Neural cell (in vitro differentiated cells): ENCODE measurements around the gene AVPR1B.

Experiments
- EP300 ChIP-seq: fragments of 450-650 bp; conservative IDR thresholded peaks from 2 replicates; pipeline ENCODE4 v1.6.1; 2014; ENCODE audit warnings: antibody characterized with exemption, mild to moderate bottlenecking, moderate library complexity; ENCODE audit not compliant: poor library complexity, severe bottlenecking
- EZH2 ChIP-seq: fragments of 200-600, 300-800 bp; shearing (Covaris generic), sonication (generic); IDR thresholded peaks from 2 replicates; pipeline ENCODE4 v1.6.1; 2014; ENCODE audit warnings: antibody characterized with exemption, low read length, borderline replicate concordance, mild to moderate bottlenecking; ENCODE audit not compliant: insufficient read depth, poor library complexity, severe bottlenecking
- MXI1 ChIP-seq: fragments of 450-650 bp; conservative IDR thresholded peaks from 2 replicates; pipeline ENCODE4 v1.6.1; 2014; ENCODE audit warnings: antibody characterized with exemption, mild to moderate bottlenecking; ENCODE audit not compliant: poor library complexity, severe bottlenecking
- POLR2AphosphoS5 ChIP-seq: IDR thresholded peaks from 2 replicates; pipeline ENCODE4 v1.6.1; 2012
- RAD21 ChIP-seq: fragments of 450-650 bp; conservative IDR thresholded peaks from 2 replicates; pipeline ENCODE4 v1.6.1; 2014; ENCODE audit warnings: antibody characterized with exemption, mild to moderate bottlenecking, moderate library complexity
- REST ChIP-seq: IDR thresholded peaks from 2 replicates; pipeline ENCODE4 v1.6.1; 2012; ENCODE audit warnings: borderline replicate concordance
- TAF1 ChIP-seq: IDR thresholded peaks from 2 replicates; pipeline ENCODE4 v1.6.1; 2012; ENCODE audit warnings: low read depth
- TF ChIP-seq, protein P1 (sequence below): fragments of 450-650 bp; IDR thresholded peaks from 2 replicates; pipeline ENCODE4 v1.5.1; 2014; ENCODE audit warnings: antibody characterized with exemption, mild to moderate bottlenecking, moderate library complexity; ENCODE audit not compliant: poor library complexity, severe bottlenecking

DNA sequence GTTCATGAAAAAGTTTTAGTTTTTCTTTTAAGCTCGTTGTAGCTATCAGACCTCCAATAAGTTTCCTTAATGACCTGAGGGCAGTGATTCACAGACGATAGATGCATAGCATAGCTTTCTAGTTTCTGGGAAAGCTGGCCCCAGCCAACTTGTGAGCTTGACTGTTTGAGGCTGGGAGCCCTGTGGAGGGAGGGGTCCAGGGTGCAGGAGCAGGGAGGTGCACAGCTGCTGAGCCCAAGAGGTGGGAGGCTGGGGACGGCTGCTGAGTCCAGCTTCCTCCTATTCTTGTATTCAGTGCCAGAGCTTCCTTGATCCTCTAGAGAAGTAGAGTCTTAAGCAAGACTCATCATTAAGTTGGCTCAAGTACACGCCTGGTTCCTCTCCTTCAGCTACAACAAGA, 11.0 kb upstream of the AVPR1B start:
- TF ChIP-seq EZH2 = no peak
- TF ChIP-seq, protein P1, sequence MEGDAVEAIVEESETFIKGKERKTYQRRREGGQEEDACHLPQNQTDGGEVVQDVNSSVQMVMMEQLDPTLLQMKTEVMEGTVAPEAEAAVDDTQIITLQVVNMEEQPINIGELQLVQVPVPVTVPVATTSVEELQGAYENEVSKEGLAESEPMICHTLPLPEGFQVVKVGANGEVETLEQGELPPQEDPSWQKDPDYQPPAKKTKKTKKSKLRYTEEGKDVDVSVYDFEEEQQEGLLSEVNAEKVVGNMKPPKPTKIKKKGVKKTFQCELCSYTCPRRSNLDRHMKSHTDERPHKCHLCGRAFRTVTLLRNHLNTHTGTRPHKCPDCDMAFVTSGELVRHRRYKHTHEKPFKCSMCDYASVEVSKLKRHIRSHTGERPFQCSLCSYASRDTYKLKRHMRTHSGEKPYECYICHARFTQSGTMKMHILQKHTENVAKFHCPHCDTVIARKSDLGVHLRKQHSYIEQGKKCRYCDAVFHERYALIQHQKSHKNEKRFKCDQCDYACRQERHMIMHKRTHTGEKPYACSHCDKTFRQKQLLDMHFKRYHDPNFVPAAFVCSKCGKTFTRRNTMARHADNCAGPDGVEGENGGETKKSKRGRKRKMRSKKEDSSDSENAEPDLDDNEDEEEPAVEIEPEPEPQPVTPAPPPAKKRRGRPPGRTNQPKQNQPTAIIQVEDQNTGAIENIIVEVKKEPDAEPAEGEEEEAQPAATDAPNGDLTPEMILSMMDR = no peak
- no peak for TF ChIP-seq EP300
- no peak for TF ChIP-seq POLR2AphosphoS5
- no peak for TF ChIP-seq MXI1
- TF ChIP-seq TAF1 = no peak
- TF ChIP-seq RAD21 = no peak
- TF ChIP-seq REST = no peak
